Liver (tissue), 3 donors: Measurements from ENCODE around the gene MYOM3.

Experiments
- FOXA1 ChIP-seq: IDR thresholded peaks from 2 replicates; pipeline ENCODE4 v1.6.1; 2016; ENCODE audit warnings: antibody characterized with exemption
- GABPA ChIP-seq, 2 donors: IDR thresholded peaks in 1 of 2; conservative IDR thresholded peaks in 1 of 2; 2 replicates each; pipeline ENCODE4 v1.6.1; 2016; ENCODE audit warnings: antibody characterized with exemption in 2 of 2, mild to moderate bottlenecking in 1 of 2, moderate library complexity in 1 of 2
- HNF4G ChIP-seq: IDR thresholded peaks from 2 replicates; pipeline ENCODE4 v1.6.1; 2016; ENCODE audit warnings: antibody characterized with exemption
- JUND ChIP-seq, 2 donors: IDR thresholded peaks; 2 replicates each; pipeline ENCODE4 v1.6.1; 2016; ENCODE audit warnings: antibody characterized with exemption in 2 of 2
- RAD21 ChIP-seq, 2 donors: IDR thresholded peaks; 2 replicates each; pipeline ENCODE4 v1.6.1; 2016; ENCODE audit warnings: antibody characterized with exemption in 2 of 2, mild to moderate bottlenecking in 2 of 2
- RXRA ChIP-seq, 2 donors: IDR thresholded peaks; 2 replicates each; pipeline ENCODE4 v1.6.1; 2017 to 2018; ENCODE audit warnings: antibody characterized with exemption in 2 of 2, mild to moderate bottlenecking in 1 of 2
- SP1 ChIP-seq: IDR thresholded peaks from 2 replicates; pipeline ENCODE4 v1.6.1; 2018; ENCODE audit warnings: antibody characterized with exemption, mild to moderate bottlenecking
- YY1 ChIP-seq: IDR thresholded peaks from 2 replicates; pipeline ENCODE4 v1.6.1; 2016; ENCODE audit warnings: antibody characterized with exemption, mild to moderate bottlenecking
- TF ChIP-seq, protein P1 (sequence below): fragments of 150-350 bp; IDR thresholded peaks from 2 replicates; pipeline ENCODE4 v1.5.1; 2017; ENCODE audit warnings: improper control_type of control experiment, low read depth, low read length; ENCODE audit not compliant: missing input control
- TF ChIP-seq, protein P2 (sequence below): IDR thresholded peaks from 2 replicates; pipeline ENCODE4 v1.6.1; 2016; ENCODE audit warnings: antibody characterized with exemption
- TF ChIP-seq, protein P3 (sequence below): IDR thresholded peaks from 2 replicates; pipeline ENCODE4 v1.6.1; 2016; ENCODE audit warnings: antibody characterized with exemption
- TF ChIP-seq, protein P4 (sequence below): IDR thresholded peaks from 2 replicates; pipeline ENCODE4 v1.6.1; 2016; ENCODE audit warnings: antibody characterized with exemption, mild to moderate bottlenecking
- donor health status: healthy.
- donor health status: healthy.

GRCh38 chr1:24103408-24103807 lies 8.5 kb downstream of the MYOM3 start:
- TF ChIP-seq, protein P1, sequence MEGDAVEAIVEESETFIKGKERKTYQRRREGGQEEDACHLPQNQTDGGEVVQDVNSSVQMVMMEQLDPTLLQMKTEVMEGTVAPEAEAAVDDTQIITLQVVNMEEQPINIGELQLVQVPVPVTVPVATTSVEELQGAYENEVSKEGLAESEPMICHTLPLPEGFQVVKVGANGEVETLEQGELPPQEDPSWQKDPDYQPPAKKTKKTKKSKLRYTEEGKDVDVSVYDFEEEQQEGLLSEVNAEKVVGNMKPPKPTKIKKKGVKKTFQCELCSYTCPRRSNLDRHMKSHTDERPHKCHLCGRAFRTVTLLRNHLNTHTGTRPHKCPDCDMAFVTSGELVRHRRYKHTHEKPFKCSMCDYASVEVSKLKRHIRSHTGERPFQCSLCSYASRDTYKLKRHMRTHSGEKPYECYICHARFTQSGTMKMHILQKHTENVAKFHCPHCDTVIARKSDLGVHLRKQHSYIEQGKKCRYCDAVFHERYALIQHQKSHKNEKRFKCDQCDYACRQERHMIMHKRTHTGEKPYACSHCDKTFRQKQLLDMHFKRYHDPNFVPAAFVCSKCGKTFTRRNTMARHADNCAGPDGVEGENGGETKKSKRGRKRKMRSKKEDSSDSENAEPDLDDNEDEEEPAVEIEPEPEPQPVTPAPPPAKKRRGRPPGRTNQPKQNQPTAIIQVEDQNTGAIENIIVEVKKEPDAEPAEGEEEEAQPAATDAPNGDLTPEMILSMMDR = no peak
- TF ChIP-seq, protein P2, sequence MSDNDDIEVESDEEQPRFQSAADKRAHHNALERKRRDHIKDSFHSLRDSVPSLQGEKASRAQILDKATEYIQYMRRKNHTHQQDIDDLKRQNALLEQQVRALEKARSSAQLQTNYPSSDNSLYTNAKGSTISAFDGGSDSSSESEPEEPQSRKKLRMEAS = no peak
- no peak for TF ChIP-seq GABPA (IDR thresholded peaks at IDR 0.05 in 1 of 2, conservative IDR thresholded peaks at IDR 0.05 in 1 of 2)
- TF ChIP-seq RXRA (IDR thresholded peaks at IDR 0.05) = no peak
- no peak for TF ChIP-seq JUND (IDR thresholded peaks at IDR 0.05)
- TF ChIP-seq YY1 = no peak
- TF ChIP-seq FOXA1 = no peak
- TF ChIP-seq, protein P3, sequence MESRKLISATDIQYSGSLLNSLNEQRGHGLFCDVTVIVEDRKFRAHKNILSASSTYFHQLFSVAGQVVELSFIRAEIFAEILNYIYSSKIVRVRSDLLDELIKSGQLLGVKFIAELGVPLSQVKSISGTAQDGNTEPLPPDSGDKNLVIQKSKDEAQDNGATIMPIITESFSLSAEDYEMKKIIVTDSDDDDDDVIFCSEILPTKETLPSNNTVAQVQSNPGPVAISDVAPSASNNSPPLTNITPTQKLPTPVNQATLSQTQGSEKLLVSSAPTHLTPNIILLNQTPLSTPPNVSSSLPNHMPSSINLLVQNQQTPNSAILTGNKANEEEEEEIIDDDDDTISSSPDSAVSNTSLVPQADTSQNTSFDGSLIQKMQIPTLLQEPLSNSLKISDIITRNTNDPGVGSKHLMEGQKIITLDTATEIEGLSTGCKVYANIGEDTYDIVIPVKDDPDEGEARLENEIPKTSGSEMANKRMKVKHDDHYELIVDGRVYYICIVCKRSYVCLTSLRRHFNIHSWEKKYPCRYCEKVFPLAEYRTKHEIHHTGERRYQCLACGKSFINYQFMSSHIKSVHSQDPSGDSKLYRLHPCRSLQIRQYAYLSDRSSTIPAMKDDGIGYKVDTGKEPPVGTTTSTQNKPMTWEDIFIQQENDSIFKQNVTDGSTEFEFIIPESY = no peak
- TF ChIP-seq RAD21 (IDR thresholded peaks at IDR 0.05) = no peak
- TF ChIP-seq HNF4G = no peak
- no peak for TF ChIP-seq SP1
- TF ChIP-seq, protein P4, sequence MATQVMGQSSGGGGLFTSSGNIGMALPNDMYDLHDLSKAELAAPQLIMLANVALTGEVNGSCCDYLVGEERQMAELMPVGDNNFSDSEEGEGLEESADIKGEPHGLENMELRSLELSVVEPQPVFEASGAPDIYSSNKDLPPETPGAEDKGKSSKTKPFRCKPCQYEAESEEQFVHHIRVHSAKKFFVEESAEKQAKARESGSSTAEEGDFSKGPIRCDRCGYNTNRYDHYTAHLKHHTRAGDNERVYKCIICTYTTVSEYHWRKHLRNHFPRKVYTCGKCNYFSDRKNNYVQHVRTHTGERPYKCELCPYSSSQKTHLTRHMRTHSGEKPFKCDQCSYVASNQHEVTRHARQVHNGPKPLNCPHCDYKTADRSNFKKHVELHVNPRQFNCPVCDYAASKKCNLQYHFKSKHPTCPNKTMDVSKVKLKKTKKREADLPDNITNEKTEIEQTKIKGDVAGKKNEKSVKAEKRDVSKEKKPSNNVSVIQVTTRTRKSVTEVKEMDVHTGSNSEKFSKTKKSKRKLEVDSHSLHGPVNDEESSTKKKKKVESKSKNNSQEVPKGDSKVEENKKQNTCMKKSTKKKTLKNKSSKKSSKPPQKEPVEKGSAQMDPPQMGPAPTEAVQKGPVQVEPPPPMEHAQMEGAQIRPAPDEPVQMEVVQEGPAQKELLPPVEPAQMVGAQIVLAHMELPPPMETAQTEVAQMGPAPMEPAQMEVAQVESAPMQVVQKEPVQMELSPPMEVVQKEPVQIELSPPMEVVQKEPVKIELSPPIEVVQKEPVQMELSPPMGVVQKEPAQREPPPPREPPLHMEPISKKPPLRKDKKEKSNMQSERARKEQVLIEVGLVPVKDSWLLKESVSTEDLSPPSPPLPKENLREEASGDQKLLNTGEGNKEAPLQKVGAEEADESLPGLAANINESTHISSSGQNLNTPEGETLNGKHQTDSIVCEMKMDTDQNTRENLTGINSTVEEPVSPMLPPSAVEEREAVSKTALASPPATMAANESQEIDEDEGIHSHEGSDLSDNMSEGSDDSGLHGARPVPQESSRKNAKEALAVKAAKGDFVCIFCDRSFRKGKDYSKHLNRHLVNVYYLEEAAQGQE = no peak
